Measurements from ENCODE around the gene MPZL1. TPM values are rescaled to one million over a fixed set of nuclear protein-coding genes. Genes with fewer than 3 reads are reported as not detected.

MPZL1 gene
- total RNA-seq, 1 experiment from 2014 or later = 52.9 TPM

DNA sequence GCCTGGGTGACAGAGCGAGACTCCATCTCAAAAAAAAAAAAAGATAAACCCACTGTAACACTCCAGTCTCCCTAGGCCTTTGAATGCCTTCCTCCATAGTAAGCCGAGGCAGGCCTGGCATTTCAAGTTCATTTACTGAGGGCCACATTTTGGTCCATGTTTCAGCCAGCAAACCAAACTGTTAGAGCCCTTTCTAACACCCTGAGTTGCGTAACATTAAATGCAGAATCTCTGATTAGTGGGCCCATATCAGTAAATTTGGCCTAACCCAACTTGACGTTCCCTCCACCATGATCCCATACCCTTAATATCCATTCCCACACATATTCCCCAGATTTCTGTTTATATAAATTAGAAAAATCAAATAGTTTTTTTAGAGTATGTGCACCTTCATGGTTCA, 12.4 kb downstream of the MPZL1 start (continued):
- TF ChIP-seq, protein P1, sequence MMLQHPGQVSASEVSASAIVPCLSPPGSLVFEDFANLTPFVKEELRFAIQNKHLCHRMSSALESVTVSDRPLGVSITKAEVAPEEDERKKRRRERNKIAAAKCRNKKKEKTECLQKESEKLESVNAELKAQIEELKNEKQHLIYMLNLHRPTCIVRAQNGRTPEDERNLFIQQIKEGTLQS (IDR thresholded peaks at IDR 0.05) = no peak
- TF ChIP-seq ZFX (IDR thresholded peaks at IDR 0.05) = no peak
- no peak for TF ChIP-seq CEBPB (IDR thresholded peaks at IDR 0.05; ENCODE audit: low read depth)

DNA sequence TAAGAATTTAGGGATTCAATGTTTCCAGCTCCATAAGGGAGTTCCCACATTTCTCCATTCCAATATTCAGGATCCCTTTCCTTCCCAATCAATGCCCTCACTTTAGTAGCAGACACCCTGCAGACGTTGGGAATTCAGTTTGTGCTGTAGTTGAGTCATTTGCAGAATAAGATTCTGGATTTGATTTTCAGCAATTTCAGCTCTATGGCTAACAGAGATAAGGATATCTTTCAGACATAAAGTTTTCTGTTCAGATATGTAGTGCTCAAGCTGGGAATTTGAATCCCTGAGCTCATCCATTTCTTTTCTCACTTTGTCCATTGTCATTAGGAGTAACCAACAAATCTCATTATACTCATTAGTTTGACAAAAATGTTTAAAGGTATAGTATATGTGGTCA, 13.1 kb downstream of the MPZL1 start:
- H3K4me3 ChIP-seq (replicated peaks in 1 of 2; ENCODE audit: low read depth in 1 of 2, low read length in 2 of 2) = no peak overlapping the region
- peaks cover 0 to 7% of the 10 kb centered on the region in 2 experiments; a peak in 2 of 4 replicates for H3K36me3 ChIP-seq (ENCODE audit: control insufficient read depth in 1 of 2, insufficient read depth in 2 of 2, low read length in 2 of 2)
- no peak overlapping the region for H3K27ac ChIP-seq (ENCODE audit: low read depth, low read length)
- H3K9me3 ChIP-seq (ENCODE audit: control insufficient read depth in 1 of 2, insufficient read depth in 1 of 2, low read depth in 1 of 2, low read length in 2 of 2) = no peaks in the 10 kb centered on the region
- H3K4me2 ChIP-seq (ENCODE audit: low read length) = no peak overlapping the region
- BruUV-seq (replicated peaks) = no TSS peak
- TF ChIP-seq POLR2AphosphoS5 (IDR thresholded peaks at IDR 0.05; ENCODE audit: low read depth, low read length) = no peak
- TF ChIP-seq, protein P1 (IDR thresholded peaks at IDR 0.05) = no peak
- no peak for TF ChIP-seq ELF1 (IDR thresholded peaks at IDR 0.05; ENCODE audit: borderline replicate concordance, low read depth)
- no peak for TF ChIP-seq POLR2A (IDR thresholded peaks at IDR 0.05; ENCODE audit: borderline replicate concordance, extremely low read depth, insufficient read depth, insufficient read length)
- no peak for ATAC-seq
- DNase-seq (ENCODE audit: low read depth, low spot score) = no peak
- no peaks in the 10 kb centered on the region for H4K20me1 ChIP-seq (ENCODE audit: insufficient read depth)
- H3K9me2 ChIP-seq (ENCODE audit: insufficient read depth) = no peaks in the 10 kb centered on the region
- H3K4me1 ChIP-seq (ENCODE audit: control insufficient read depth in 1 of 2, insufficient read depth in 2 of 2, low read length in 2 of 2) = no peaks in the 10 kb centered on the region
- ChIA-PET POLR2A (no interaction called here), CTCF (no interaction called here), RAD21 (ENCODE audit: low non-redundant PET in 1 of 2, low total read pairs in 2 of 2, uncharacterized antibody in 2 of 2, unreplicated experiment in 2 of 2) (no interaction called here)
- H3K9ac ChIP-seq (ENCODE audit: low read length) = no peak overlapping the region
- no peaks in the 10 kb centered on the region for H3K27me3 ChIP-seq (ENCODE audit: insufficient read depth, low read length)
- H2AFZ ChIP-seq (ENCODE audit: low read depth, low read length, poor library complexity, severe bottlenecking) = no peak overlapping the region
- intact Hi-C loops (cut with micrococcal nuclease) = loop anchor here (2.0 kb wide), 1 partner anchor 20 kb away; no protein-coding TSS in a partner anchor
- peaks cover 80% of the 10 kb centered on the region for H3K79me2 ChIP-seq (ENCODE audit: insufficient read depth, low read length)

DNA sequence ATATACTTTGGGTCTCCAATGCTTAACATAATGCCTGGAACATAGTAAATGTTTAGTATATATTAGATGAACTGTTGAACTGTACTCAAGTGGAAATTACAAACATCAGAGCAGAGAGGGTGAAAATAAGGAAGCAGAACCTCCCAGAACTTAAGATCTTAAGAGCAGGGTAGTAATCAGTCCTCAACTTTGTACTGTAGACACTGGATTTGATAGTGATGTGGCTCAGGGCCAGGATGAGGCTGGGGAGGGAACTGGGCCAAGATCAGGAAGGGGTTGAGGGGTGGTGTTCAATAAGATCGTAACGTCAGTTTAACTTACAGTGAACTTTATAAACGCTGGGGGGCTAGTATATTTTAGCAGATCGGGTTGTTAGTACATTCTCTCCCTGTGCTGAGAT, 15.4 kb downstream of the MPZL1 start:
- ChIA-PET CTCF (no interaction called here), POLR2A (no interaction called here), RAD21 (ENCODE audit: low non-redundant PET in 1 of 2, low total read pairs in 2 of 2, uncharacterized antibody in 2 of 2, unreplicated experiment in 2 of 2) (no interaction called here)
- Histone ChIP-seq H3K9ac (ENCODE audit: low read length) (no peak overlapping the region), H4K20me1 (ENCODE audit: insufficient read depth) (no peaks in the 10 kb centered on the region), H3K4me1 (ENCODE audit: control insufficient read depth in 1 of 2, insufficient read depth in 2 of 2, low read length in 2 of 2) (peaks cover 4 to 16% of the 10 kb centered on the region in 2 experiments; a peak in 3 of 4 replicates), H3K9me3 (ENCODE audit: control insufficient read depth in 1 of 2, insufficient read depth in 1 of 2, low read depth in 1 of 2, low read length in 2 of 2) (no peaks in the 10 kb centered on the region), H3K9me2 (ENCODE audit: insufficient read depth) (no peaks in the 10 kb centered on the region), H3K79me2 (ENCODE audit: insufficient read depth, low read length) (peaks cover 70% of the 10 kb centered on the region), H3K27ac (ENCODE audit: low read depth, low read length) (no peak overlapping the region), H2AFZ (ENCODE audit: low read depth, low read length, poor library complexity, severe bottlenecking) (no peak overlapping the region), H3K4me2 (ENCODE audit: low read length) (no peak overlapping the region), H3K36me3 (ENCODE audit: control insufficient read depth in 1 of 2, insufficient read depth in 2 of 2, low read length in 2 of 2) (no peaks in the 10 kb centered on the region), H3K4me3 (replicated peaks in 1 of 2; ENCODE audit: low read depth in 1 of 2, low read length in 2 of 2) (no peak overlapping the region), H3K27me3 (ENCODE audit: insufficient read depth, low read length) (no peaks in the 10 kb centered on the region)
- TF ChIP-seq, protein P2, sequence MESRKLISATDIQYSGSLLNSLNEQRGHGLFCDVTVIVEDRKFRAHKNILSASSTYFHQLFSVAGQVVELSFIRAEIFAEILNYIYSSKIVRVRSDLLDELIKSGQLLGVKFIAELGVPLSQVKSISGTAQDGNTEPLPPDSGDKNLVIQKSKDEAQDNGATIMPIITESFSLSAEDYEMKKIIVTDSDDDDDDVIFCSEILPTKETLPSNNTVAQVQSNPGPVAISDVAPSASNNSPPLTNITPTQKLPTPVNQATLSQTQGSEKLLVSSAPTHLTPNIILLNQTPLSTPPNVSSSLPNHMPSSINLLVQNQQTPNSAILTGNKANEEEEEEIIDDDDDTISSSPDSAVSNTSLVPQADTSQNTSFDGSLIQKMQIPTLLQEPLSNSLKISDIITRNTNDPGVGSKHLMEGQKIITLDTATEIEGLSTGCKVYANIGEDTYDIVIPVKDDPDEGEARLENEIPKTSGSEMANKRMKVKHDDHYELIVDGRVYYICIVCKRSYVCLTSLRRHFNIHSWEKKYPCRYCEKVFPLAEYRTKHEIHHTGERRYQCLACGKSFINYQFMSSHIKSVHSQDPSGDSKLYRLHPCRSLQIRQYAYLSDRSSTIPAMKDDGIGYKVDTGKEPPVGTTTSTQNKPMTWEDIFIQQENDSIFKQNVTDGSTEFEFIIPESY (IDR thresholded peaks at IDR 0.05; ENCODE audit: extremely low read depth, insufficient replicate concordance, low read length) = no peak
- TF ChIP-seq ZNF274 (IDR thresholded peaks at IDR 0.05; ENCODE audit: low read depth, low read length) (no peak), ELF1 (IDR thresholded peaks at IDR 0.05; ENCODE audit: borderline replicate concordance, low read depth) (no peak), FOSL1 (IDR thresholded peaks at IDR 0.05; ENCODE audit: low read depth) (no peak), EGR1 (IDR thresholded peaks at IDR 0.05; ENCODE audit: low read depth) (no peak), SRF (IDR thresholded peaks at IDR 0.05; ENCODE audit: low read depth) (no peak), CBX3 (IDR thresholded peaks at IDR 0.05; ENCODE audit: low read depth) (no peak), SP1 (IDR thresholded peaks at IDR 0.05; ENCODE audit: low read depth) (no peak), POLR2AphosphoS5 (IDR thresholded peaks at IDR 0.05; ENCODE audit: low read depth, low read length) (no peak), TCF7L2 (IDR thresholded peaks at IDR 0.05; ENCODE audit: borderline replicate concordance, extremely low read depth, insufficient read depth, insufficient read length) (no peak), SIN3A (IDR thresholded peaks at IDR 0.05; ENCODE audit: low read depth) (no peak), ZFX (IDR thresholded peaks at IDR 0.05) (no peak)
- TF ChIP-seq, protein P3, sequence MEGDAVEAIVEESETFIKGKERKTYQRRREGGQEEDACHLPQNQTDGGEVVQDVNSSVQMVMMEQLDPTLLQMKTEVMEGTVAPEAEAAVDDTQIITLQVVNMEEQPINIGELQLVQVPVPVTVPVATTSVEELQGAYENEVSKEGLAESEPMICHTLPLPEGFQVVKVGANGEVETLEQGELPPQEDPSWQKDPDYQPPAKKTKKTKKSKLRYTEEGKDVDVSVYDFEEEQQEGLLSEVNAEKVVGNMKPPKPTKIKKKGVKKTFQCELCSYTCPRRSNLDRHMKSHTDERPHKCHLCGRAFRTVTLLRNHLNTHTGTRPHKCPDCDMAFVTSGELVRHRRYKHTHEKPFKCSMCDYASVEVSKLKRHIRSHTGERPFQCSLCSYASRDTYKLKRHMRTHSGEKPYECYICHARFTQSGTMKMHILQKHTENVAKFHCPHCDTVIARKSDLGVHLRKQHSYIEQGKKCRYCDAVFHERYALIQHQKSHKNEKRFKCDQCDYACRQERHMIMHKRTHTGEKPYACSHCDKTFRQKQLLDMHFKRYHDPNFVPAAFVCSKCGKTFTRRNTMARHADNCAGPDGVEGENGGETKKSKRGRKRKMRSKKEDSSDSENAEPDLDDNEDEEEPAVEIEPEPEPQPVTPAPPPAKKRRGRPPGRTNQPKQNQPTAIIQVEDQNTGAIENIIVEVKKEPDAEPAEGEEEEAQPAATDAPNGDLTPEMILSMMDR (IDR thresholded peaks at IDR 0.05 in 2 of 3, conservative IDR thresholded peaks at IDR 0.05 in 1 of 3; ENCODE audit: borderline replicate concordance in 1 of 3, insufficient read depth in 1 of 3, low read depth in 2 of 3, low read length in 2 of 3) = no peak
- ATAC-seq (no peak), DNase-seq (ENCODE audit: low read depth, low spot score) (no peak)
- no TSS peak for BruUV-seq (replicated peaks)
- intact Hi-C loops (cut with micrococcal nuclease) = no loop called here
